Measurements from ENCODE around the gene THBS4.

Gene THBS4

DNA sequence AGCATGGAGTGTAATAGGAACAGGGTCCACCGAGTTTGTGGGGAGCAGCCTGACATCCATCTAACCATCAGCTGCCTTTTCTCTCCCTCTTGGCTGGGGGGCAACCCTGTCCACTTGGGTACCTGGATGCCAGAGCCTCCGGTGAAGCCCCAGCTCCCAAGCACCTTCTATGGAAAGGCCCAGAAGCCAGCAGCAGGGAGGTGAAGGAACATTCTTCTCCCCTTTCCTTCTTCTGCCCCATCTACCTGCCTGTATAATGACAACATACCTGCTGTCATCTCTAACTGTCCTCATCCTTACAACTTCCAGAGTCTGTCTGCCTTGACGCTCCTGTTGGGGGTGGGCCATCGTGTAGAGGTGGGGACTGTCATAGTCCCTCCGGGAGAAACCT is 33.1 kb downstream of the THBS4 start:
- TF ChIP-seq ZNF8 (CRISPR knock-in tag; IDR thresholded peaks at IDR 0.05) (no peak), ISL1 (CRISPR knock-in tag; IDR thresholded peaks at IDR 0.05) (no peak), GLIS3 (CRISPR knock-in tag; IDR thresholded peaks at IDR 0.05) (no peak), RARB (CRISPR knock-in tag; IDR thresholded peaks at IDR 0.05) (no peak), BACH2 (CRISPR knock-in tag; IDR thresholded peaks at IDR 0.05; ENCODE audit: borderline replicate concordance) (no peak), ESRRG (CRISPR knock-in tag; IDR thresholded peaks at IDR 0.05) (no peak), SNAI2 (CRISPR knock-in tag; IDR thresholded peaks at IDR 0.05) (no peak), ZFP3 (CRISPR knock-in tag; IDR thresholded peaks at IDR 0.05) (no peak), PPARA (CRISPR knock-in tag; IDR thresholded peaks at IDR 0.05; ENCODE audit: borderline replicate concordance) (no peak), TCF4 (CRISPR knock-in tag; IDR thresholded peaks at IDR 0.05; ENCODE audit: borderline replicate concordance) (no peak), ZNF70 (CRISPR knock-in tag; IDR thresholded peaks at IDR 0.05) (no peak), ZNF565 (CRISPR knock-in tag; conservative IDR thresholded peaks at IDR 0.05; ENCODE audit: low read depth) (no peak)
- TF ChIP-seq, protein P1, sequence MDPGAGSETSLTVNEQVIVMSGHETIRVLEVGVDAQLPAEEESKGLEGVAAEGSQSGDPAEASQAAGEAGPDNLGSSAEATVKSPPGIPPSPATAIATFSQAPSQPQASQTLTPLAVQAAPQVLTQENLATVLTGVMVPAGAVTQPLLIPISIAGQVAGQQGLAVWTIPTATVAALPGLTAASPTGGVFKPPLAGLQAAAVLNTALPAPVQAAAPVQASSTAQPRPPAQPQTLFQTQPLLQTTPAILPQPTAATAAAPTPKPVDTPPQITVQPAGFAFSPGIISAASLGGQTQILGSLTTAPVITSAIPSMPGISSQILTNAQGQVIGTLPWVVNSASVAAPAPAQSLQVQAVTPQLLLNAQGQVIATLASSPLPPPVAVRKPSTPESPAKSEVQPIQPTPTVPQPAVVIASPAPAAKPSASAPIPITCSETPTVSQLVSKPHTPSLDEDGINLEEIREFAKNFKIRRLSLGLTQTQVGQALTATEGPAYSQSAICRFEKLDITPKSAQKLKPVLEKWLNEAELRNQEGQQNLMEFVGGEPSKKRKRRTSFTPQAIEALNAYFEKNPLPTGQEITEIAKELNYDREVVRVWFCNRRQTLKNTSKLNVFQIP (CRISPR knock-in tag; IDR thresholded peaks at IDR 0.05; ENCODE audit: borderline replicate concordance, low read depth), result no peak
- TF ChIP-seq, protein P2, sequence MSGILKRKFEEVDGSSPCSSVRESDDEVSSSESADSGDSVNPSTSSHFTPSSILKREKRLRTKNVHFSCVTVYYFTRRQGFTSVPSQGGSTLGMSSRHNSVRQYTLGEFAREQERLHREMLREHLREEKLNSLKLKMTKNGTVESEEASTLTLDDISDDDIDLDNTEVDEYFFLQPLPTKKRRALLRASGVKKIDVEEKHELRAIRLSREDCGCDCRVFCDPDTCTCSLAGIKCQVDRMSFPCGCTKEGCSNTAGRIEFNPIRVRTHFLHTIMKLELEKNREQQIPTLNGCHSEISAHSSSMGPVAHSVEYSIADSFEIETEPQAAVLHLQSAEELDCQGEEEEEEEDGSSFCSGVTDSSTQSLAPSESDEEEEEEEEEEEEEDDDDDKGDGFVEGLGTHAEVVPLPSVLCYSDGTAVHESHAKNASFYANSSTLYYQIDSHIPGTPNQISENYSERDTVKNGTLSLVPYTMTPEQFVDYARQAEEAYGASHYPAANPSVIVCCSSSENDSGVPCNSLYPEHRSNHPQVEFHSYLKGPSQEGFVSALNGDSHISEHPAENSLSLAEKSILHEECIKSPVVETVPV (CRISPR knock-in tag; IDR thresholded peaks at IDR 0.05), result no peak

DNA sequence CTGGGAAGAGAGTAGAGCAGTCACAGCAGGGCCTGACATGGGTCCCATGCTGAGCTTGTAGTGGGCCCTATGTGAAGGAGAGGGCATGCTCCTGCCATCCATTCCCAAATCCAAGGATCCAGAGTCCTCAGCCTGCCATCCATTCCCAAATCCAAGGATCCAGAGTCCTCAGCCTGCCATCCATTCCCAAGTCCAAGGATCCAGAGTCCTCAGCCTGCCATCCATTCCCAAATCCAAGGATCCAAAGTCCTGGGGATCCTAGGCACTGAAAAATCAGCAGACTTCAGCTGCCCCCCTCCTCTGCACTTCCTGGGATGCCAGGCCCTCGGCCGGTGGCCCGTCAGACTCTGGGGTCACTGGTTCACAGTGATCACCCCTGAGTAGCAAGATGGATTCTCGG is 33.6 kb downstream of the THBS4 start:
- TF ChIP-seq ZFP3 (CRISPR knock-in tag; IDR thresholded peaks at IDR 0.05) (no peak), ZNF8 (CRISPR knock-in tag; IDR thresholded peaks at IDR 0.05) (no peak)
- ATAC-seq, result no peak

More for the DNA sequence above, 33.1 kb downstream of the THBS4 start:
- no peak for ATAC-seq

DNA sequence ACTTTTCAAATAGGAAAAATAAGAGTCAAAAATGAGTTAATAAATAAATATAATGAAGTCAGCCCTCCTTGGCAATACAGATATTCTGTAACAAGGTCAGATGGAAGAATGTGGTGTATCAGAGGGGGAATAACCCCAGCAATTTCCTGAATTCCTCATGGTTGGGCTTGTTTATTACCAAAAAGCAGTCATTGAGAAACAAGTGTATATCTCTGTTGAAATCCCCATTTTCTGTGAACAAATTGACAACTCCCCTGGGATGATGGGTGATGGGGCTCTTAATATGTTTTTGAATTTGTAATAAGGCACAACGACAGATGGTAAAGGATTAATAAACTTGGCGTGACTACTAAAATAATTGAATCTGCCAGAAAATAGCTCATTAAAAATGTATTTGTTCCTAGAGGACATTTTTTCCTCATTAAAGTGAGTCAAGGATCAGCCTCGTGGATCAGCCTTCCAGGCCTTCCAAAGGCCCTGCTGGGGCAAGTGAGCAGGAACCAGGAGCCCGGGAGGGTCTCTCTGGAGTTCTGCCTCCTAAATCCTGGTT is 34.2 kb downstream of the THBS4 start:
- TF ChIP-seq ZNF8 (CRISPR knock-in tag; IDR thresholded peaks at IDR 0.05), result no peak
- TF ChIP-seq, protein P3, sequence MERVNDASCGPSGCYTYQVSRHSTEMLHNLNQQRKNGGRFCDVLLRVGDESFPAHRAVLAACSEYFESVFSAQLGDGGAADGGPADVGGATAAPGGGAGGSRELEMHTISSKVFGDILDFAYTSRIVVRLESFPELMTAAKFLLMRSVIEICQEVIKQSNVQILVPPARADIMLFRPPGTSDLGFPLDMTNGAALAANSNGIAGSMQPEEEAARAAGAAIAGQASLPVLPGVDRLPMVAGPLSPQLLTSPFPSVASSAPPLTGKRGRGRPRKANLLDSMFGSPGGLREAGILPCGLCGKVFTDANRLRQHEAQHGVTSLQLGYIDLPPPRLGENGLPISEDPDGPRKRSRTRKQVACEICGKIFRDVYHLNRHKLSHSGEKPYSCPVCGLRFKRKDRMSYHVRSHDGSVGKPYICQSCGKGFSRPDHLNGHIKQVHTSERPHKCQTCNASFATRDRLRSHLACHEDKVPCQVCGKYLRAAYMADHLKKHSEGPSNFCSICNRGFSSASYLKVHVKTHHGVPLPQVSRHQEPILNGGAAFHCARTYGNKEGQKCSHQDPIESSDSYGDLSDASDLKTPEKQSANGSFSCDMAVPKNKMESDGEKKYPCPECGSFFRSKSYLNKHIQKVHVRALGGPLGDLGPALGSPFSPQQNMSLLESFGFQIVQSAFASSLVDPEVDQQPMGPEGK (CRISPR knock-in tag; IDR thresholded peaks at IDR 0.05; ENCODE audit: borderline replicate concordance), result no peak
- no peak for TF ChIP-seq TOX (CRISPR knock-in tag; IDR thresholded peaks at IDR 0.05; ENCODE audit: borderline replicate concordance)
- no peak for TF ChIP-seq CSDC2 (CRISPR knock-in tag; IDR thresholded peaks at IDR 0.05)
- TF ChIP-seq, protein P1 (CRISPR knock-in tag; IDR thresholded peaks at IDR 0.05; ENCODE audit: borderline replicate concordance, low read depth), result no peak
- TF ChIP-seq TCF4 (CRISPR knock-in tag; IDR thresholded peaks at IDR 0.05; ENCODE audit: borderline replicate concordance), result no peak
- TF ChIP-seq, protein P2 (CRISPR knock-in tag; IDR thresholded peaks at IDR 0.05), result no peak
- TF ChIP-seq GLIS3 (CRISPR knock-in tag; IDR thresholded peaks at IDR 0.05), result no peak
- TF ChIP-seq ZFP30 (CRISPR knock-in tag; IDR thresholded peaks at IDR 0.05), result no peak
- TF ChIP-seq ZC3H10 (CRISPR knock-in tag; IDR thresholded peaks at IDR 0.05), result no peak
- ATAC-seq, result no peak

DNA sequence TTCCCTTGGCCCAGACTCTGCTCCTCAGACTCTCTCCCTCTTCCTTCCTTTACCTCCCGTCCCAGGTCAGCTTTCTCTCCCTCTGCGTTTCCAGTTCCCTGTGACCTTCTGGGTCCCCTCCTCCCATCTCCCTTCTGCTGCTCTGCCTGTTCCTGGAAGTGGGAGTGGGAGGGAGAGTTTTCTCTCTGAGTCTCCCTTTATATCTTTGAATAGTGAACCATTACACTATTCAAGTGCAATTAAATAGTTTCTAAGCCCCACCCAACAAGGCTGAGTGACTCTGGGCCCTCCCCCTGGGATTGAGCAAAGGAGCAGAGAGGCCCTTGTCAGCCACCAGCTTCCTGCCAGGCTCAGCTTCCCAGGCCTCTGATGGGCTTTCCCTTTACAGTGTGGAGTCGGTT is 34.8 kb downstream of the THBS4 start:
- TF ChIP-seq ESRRG (CRISPR knock-in tag; IDR thresholded peaks at IDR 0.05), result no peak
- TF ChIP-seq, protein P4, sequence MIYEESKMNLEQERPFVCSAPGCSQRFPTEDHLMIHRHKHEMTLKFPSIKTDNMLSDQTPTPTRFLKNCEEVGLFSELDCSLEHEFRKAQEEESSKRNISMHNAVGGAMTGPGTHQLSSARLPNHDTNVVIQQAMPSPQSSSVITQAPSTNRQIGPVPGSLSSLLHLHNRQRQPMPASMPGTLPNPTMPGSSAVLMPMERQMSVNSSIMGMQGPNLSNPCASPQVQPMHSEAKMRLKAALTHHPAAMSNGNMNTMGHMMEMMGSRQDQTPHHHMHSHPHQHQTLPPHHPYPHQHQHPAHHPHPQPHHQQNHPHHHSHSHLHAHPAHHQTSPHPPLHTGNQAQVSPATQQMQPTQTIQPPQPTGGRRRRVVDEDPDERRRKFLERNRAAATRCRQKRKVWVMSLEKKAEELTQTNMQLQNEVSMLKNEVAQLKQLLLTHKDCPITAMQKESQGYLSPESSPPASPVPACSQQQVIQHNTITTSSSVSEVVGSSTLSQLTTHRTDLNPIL (CRISPR knock-in tag; IDR thresholded peaks at IDR 0.05; ENCODE audit: low read depth), result no peak
- no peak for TF ChIP-seq CSDC2 (CRISPR knock-in tag; IDR thresholded peaks at IDR 0.05)
- TF ChIP-seq, protein P3 (CRISPR knock-in tag; IDR thresholded peaks at IDR 0.05; ENCODE audit: borderline replicate concordance), result no peak
- TF ChIP-seq ZNF8 (CRISPR knock-in tag; IDR thresholded peaks at IDR 0.05), result no peak
- TF ChIP-seq TCF4 (CRISPR knock-in tag; IDR thresholded peaks at IDR 0.05; ENCODE audit: borderline replicate concordance), result no peak
- no peak for TF ChIP-seq ISL1 (CRISPR knock-in tag; IDR thresholded peaks at IDR 0.05)
- no peak for ATAC-seq

Measured in SK-N-SH treated with all-trans-retinoic acid at 6 μM for 48 hours (cell line).